HG02588 (cell line): ENCODE measurements around the gene AKNA.

Source experiments
- ATAC-seq: cut with Tn5 transposase; IDR thresholded peaks from one replicate; pipeline ENCODE4 v1.9.1; 2021; ENCODE audit warnings: mild to moderate bottlenecking, moderate library complexity; ENCODE audit not compliant: unreplicated experiment

Gene AKNA

DNA sequence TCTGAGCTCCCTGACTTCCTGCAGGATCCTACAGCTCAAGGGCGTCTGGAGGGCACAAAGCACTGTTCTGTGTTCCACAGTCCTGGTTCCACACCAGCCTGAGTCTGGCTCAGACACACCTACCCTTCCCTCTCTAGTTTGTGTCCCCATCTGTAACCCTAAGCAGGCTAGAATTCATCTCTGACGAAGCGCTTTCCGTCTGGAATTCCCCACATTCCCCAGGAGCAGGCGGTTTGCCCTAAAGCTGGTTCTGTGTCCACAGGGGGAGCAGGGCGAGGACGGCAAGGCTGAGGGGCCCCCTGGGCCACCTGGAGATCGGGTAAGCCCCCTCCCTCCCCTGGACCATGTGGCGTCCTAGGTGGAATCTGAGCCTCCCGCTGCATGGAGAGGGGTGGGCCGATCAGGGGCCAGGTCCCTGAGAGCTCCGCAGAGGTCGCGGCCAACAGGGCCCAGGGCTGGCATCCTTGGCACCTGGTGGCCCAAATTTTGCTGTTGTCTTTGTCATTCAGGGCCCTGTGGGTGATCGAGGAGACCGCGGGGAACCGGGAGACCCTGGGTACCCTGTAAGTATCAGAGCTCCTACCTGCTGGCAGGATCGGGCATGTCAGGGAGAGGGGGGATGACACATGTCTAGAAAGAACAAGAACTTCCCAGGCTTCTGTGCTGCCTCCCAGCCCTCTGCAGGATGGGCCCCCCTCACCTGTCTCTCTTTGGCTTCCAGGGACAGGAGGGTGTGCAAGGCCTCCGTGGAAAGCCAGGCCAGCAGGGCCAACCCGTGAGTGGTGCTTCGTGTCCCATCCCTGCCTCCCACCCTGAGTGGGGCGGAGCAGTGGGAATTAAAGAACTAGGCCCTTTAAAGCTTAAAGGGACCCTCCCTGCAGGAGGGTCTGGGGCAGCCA lies 99.3 kb downstream of the AKNA start:
- ATAC-seq = no peak

- ATAC-seq = no peak
Measured at GRCh38 chr9:114287763-114288192, 100.0 kb downstream of the AKNA start.

DNA sequence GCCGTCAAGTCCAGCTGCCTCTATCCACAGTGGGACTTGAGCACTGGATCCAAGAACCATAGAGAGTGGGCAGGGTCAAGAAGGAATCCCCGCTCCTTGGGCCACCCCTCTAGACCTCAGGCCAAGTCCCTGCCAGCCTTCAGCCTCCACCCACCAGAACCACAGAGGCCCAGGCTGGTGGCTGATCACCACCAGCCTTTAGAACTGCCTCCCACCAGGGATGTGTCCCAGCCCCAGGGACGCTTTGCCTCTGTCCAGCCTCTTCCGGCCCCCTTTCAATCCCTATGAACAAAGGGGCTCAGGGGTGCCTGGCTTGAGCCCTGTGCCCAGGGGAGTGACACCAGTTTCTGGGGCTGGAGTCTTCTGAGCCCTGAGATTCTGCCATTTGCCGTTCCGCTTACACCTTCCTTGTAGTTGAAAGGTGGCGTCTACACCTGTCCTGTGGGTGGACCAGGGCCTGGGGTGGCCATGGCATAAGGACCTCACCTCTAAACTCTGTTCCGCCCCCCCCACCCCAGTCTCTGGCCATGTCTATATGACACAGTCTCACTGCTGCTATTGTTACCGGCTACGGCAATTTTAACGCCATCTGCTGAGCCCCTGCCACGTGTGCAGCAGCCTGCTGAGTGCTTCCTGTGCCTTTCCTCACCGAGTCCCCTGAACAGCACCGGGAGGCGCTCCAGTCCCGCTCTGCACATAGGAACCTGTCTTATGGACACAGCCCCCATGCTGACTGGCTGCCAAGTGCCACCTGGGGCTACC lies 100.6 kb downstream of the AKNA start:
- no peak for ATAC-seq

- no peak for ATAC-seq
Measured at GRCh38 chr9:114286146-114286679, 101.6 kb downstream of the AKNA start.

GRCh38 chr9:114285166-114285867 lies 102.5 kb downstream of the AKNA start:
- ATAC-seq = no peak

- no peak for ATAC-seq
Measured at GRCh38 chr9:114284316-114285060, 103.3 kb downstream of the AKNA start.
